Measurements from ENCODE around the gene SYCE3.

DNA sequence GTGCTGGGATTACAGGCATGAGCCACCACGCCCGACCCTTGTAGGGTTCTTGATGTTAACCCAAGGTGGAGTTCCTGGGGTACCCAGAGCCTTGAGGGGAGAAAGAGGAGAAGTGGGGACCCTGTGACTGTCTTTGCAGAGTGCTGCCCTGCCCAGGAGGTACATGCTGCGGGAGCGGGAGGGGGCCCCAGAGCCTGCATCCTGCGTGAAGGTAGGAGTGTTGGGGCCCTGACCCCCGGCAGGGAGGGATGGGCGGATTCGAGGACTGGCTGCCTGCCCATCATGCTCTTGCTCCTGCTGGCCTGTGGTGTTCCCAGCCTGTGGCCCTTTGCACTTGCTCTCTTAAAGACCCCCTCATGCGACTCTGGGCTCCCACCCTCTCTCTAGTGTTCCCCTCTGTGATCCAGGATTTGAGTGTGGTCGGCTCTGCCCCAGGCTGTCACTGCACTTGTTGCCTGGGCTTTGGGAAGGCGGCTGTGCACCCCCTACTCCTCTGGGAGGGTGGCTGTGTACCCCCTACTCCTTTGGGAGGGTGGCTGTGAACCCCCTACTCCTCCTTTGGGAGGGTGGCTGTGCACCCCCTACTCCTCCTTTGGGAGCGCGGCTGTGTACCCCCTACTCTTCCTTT is 41.8 kb downstream of the SYCE3 start:
- TF ChIP-seq, protein P1, sequence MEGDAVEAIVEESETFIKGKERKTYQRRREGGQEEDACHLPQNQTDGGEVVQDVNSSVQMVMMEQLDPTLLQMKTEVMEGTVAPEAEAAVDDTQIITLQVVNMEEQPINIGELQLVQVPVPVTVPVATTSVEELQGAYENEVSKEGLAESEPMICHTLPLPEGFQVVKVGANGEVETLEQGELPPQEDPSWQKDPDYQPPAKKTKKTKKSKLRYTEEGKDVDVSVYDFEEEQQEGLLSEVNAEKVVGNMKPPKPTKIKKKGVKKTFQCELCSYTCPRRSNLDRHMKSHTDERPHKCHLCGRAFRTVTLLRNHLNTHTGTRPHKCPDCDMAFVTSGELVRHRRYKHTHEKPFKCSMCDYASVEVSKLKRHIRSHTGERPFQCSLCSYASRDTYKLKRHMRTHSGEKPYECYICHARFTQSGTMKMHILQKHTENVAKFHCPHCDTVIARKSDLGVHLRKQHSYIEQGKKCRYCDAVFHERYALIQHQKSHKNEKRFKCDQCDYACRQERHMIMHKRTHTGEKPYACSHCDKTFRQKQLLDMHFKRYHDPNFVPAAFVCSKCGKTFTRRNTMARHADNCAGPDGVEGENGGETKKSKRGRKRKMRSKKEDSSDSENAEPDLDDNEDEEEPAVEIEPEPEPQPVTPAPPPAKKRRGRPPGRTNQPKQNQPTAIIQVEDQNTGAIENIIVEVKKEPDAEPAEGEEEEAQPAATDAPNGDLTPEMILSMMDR (IDR thresholded peaks at IDR 0.05): no peak
- TF ChIP-seq EZH2 (IDR thresholded peaks at IDR 0.05): no peak
- no peak for TF ChIP-seq EZH2phosphoT487 (IDR thresholded peaks at IDR 0.05)
